ENCODE measurements around the gene FRS2.

DNA sequence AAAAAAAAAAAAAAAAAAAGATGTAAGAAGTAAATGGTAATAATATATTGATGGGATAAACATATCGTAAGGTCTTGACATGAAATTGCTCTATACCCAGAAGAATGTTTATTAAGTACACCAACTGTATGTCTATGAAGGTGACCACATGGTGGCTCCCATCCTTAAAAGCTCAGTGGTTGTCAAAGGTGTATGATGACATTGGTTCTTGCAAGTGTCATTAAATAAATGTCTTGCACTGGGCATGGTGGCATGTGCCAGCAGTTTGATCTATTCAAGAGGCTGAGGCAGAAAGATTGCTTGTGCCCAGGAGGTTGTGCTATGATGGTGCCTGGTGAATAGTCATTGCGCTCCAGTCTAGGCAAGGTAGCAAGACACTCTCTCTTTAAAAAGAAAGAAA, 125.5 kb downstream of the FRS2 start:
- TF ChIP-seq, protein P1, sequence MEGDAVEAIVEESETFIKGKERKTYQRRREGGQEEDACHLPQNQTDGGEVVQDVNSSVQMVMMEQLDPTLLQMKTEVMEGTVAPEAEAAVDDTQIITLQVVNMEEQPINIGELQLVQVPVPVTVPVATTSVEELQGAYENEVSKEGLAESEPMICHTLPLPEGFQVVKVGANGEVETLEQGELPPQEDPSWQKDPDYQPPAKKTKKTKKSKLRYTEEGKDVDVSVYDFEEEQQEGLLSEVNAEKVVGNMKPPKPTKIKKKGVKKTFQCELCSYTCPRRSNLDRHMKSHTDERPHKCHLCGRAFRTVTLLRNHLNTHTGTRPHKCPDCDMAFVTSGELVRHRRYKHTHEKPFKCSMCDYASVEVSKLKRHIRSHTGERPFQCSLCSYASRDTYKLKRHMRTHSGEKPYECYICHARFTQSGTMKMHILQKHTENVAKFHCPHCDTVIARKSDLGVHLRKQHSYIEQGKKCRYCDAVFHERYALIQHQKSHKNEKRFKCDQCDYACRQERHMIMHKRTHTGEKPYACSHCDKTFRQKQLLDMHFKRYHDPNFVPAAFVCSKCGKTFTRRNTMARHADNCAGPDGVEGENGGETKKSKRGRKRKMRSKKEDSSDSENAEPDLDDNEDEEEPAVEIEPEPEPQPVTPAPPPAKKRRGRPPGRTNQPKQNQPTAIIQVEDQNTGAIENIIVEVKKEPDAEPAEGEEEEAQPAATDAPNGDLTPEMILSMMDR (conservative IDR thresholded peaks at IDR 0.05; ENCODE audit: low read depth, low read length): no peak
- no peak for TF ChIP-seq POLR2A (IDR thresholded peaks at IDR 0.05; ENCODE audit: low read depth, low read length)
- no peak for TF ChIP-seq RCOR1 (IDR thresholded peaks at IDR 0.05; ENCODE audit: insufficient replicate concordance, low read length)
